ENCODE measurements around the gene CHD9.

CHD9 gene, protein sequence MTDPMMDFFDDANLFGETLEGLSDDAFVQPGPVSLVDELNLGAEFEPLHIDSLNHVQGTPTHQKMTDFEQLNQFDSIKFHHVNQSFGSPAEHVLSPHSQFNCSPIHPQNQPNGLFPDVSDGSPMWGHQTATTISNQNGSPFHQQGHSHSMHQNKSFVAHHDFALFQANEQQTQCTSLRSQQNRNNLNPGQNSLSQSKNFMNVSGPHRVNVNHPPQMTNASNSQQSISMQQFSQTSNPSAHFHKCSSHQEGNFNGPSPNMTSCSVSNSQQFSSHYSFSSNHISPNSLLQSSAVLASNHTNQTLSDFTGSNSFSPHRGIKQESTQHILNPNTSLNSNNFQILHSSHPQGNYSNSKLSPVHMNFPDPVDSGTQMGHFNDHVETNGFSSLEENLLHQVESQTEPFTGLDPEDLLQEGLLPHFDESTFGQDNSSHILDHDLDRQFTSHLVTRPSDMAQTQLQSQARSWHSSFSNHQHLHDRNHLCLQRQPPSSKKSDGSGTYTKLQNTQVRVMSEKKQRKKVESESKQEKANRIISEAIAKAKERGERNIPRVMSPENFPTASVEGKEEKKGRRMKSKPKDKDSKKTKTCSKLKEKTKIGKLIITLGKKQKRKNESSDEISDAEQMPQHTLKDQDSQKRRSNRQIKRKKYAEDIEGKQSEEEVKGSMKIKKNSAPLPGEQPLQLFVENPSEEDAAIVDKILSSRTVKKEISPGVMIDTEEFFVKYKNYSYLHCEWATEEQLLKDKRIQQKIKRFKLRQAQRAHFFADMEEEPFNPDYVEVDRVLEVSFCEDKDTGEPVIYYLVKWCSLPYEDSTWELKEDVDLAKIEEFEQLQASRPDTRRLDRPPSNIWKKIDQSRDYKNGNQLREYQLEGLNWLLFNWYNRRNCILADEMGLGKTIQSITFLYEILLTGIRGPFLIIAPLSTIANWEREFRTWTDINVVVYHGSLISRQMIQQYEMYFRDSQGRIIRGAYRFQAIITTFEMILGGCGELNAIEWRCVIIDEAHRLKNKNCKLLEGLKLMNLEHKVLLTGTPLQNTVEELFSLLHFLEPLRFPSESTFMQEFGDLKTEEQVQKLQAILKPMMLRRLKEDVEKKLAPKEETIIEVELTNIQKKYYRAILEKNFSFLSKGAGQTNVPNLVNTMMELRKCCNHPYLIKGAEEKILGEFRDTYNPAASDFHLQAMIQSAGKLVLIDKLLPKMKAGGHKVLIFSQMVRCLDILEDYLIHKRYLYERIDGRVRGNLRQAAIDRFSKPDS (N-terminal part only)

DNA sequence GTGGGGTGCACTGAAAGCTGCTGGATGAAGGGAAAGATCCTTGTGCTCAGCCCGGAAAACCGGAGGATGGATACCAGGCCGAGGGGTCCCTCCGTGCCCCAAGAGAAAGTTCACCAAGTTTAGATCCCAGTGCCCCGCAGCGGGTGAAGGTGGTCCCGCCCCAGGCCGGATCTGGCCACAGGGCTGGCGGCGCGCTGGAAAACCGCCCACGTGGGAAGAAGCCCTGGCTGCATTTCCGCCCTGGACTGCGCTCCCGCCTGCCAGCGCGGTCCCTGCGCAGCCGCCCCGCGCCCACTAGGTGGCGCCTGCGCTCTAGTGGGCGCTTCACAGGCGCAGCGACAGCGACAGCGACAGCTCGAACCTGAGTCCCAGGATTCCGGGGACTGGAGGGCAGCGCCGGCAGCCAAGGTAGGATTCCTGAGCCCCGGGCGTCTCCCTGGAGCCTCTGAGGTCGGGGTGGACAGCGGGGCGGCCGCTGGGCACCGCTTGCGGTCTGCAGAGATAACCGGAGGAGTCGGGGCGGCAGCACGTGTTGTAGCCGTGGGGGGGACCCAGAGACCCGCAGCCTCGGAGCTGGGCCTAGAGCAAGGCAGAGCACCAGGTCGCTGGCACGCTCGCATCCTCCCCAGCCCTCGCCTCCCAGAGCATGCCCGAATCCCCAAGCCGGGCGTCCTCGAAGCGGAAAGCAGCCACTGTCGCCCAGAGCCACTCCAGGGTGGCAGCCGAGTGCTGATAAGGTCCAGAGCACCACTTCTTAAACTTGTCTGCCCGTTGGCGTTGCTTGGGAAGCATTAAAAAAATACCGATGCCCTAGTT lies at the start of gene CHD9:
Gene CHD9, plus strand, starts transcription at position 322 of the 816 bp plus-strand sequence. CDS start 101,099 bp downstream, outside the sequence.
- ChIA-PET CTCF (interaction anchor here (0.8 to 1.7 kb wide), 7 partner anchors 11 to 221 kb away, joined by 3 to 7 read pairs (median 3); no protein-coding TSS in a partner anchor), POLR2A (interaction anchor here (0.6 to 3.0 kb wide), 4 partner anchors 45 to 228 kb away, joined by 3 to 13 read pairs (median 4); no protein-coding TSS in a partner anchor)
- DNase-seq (ENCODE audit: extremely low spot score): peak; percentile 92
- TF ChIP-seq ZNF384 (IDR thresholded peaks at IDR 0.05) (no peak), L3MBTL2 (conservative IDR thresholded peaks at IDR 0.05) (peak; percentile 75), HDGF (IDR thresholded peaks at IDR 0.05; ENCODE audit: borderline replicate concordance) (no peak)

DNA sequence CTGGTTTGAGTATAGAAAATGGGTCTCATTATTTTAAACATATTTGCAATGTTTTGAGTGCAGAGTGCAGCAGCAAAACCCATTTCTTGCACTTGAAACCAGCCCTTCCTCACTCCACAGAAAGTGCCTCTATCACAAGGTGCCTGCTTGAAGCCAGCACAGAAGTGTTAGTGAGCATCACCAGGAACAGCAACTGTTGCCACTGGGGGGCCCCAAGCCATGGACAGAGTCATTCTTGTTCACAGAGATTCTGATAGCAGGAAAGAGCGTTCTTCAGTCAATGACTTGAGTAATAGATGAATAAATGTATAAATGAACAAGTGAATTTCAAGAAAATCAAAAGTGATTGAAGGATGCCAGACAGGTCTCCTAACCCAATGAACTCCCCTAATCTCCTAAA lies 47.7 kb upstream of the CHD9 start:
- DNase-seq (ENCODE audit: extremely low spot score): no peak
- ChIA-PET CTCF (no interaction called here), POLR2A (no interaction called here)
- TF ChIP-seq ZNF384 (IDR thresholded peaks at IDR 0.05) (no peak), CTBP1 (IDR thresholded peaks at IDR 0.05; ENCODE audit: borderline replicate concordance) (no peak), FOXK2 (IDR thresholded peaks at IDR 0.05) (no peak), ELF4 (IDR thresholded peaks at IDR 0.05) (no peak), LEF1 (IDR thresholded peaks at IDR 0.05; ENCODE audit: borderline replicate concordance) (no peak), NFRKB (IDR thresholded peaks at IDR 0.05) (no peak), TARDBP (IDR thresholded peaks at IDR 0.05) (no peak)

DNA sequence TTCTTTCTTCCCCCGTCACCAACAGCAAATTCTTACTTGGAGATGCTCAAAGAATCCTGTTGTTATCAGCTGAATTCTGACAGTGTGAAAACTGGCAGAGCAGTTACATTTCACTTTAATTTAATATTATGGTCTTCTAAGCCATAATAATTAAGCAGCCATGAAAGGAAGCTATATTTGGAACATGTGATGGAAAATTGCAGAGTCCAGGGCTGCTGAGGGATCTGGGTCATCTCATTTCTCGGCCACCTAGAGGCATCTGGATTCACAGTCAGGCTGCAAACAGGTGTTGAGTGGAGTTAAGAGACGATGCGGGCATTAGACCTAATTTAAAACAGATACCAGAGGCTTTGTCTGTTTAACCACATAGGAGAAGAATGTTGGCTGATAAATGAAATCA lies 40.5 kb upstream of the CHD9 start:
- ChIA-PET CTCF (no interaction called here), POLR2A (no interaction called here)
- TF ChIP-seq NFRKB (IDR thresholded peaks at IDR 0.05) (no peak), FOXM1 (IDR thresholded peaks at IDR 0.05; ENCODE audit: borderline replicate concordance) (no peak), ELF4 (IDR thresholded peaks at IDR 0.05) (no peak), SP1 (IDR thresholded peaks at IDR 0.05) (no peak), CTBP1 (IDR thresholded peaks at IDR 0.05; ENCODE audit: borderline replicate concordance) (no peak), ZNF384 (IDR thresholded peaks at IDR 0.05) (no peak), HDGF (IDR thresholded peaks at IDR 0.05; ENCODE audit: borderline replicate concordance) (no peak), TARDBP (IDR thresholded peaks at IDR 0.05) (no peak), FOXK2 (IDR thresholded peaks at IDR 0.05) (no peak), FOXA1 (IDR thresholded peaks at IDR 0.05) (no peak), SUZ12 (IDR thresholded peaks at IDR 0.05) (no peak), ARNT (IDR thresholded peaks at IDR 0.05) (no peak), BHLHE40 (IDR thresholded peaks at IDR 0.05; ENCODE audit: borderline replicate concordance) (no peak), L3MBTL2 (conservative IDR thresholded peaks at IDR 0.05) (no peak), LEF1 (IDR thresholded peaks at IDR 0.05; ENCODE audit: borderline replicate concordance) (no peak)
- TF ChIP-seq, protein P1, sequence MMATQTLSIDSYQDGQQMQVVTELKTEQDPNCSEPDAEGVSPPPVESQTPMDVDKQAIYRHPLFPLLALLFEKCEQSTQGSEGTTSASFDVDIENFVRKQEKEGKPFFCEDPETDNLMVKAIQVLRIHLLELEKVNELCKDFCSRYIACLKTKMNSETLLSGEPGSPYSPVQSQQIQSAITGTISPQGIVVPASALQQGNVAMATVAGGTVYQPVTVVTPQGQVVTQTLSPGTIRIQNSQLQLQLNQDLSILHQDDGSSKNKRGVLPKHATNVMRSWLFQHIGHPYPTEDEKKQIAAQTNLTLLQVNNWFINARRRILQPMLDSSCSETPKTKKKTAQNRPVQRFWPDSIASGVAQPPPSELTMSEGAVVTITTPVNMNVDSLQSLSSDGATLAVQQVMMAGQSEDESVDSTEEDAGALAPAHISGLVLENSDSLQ (IDR thresholded peaks at IDR 0.05): no peak

DNA sequence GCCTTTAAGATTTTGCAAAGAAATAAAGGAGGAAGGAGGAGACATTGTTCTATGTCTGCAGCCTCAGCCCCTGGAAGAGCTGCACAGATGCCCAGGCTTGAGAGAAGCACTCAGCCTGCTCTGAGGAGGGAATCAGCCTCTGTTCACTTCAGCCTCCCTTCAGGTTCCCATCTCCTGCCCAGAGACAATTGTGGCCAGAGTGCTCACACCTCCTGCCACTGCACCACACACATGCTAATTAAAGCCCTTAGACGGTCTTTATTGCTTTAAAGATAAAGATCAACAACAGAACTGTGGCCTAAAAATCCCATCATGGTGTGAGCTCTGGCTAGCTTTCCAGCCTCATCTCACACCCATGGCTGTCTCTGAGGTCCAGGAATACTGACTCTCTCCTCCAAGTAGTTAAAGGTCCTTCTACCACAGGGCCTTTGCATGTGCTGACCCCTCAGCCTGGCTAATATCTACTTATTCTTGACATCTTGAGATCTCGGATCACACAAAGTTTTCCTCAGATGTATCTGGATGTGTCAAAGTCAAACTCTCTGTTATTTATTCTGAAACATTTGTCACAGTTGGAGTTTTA lies 35.9 kb upstream of the CHD9 start:
- TF ChIP-seq ARNT (IDR thresholded peaks at IDR 0.05) (no peak), L3MBTL2 (conservative IDR thresholded peaks at IDR 0.05) (no peak), FOXK2 (IDR thresholded peaks at IDR 0.05) (no peak), FOXM1 (IDR thresholded peaks at IDR 0.05; ENCODE audit: borderline replicate concordance) (no peak), BHLHE40 (IDR thresholded peaks at IDR 0.05; ENCODE audit: borderline replicate concordance) (no peak), NFRKB (IDR thresholded peaks at IDR 0.05) (no peak), LEF1 (IDR thresholded peaks at IDR 0.05; ENCODE audit: borderline replicate concordance) (no peak), ELF4 (IDR thresholded peaks at IDR 0.05) (no peak), TARDBP (IDR thresholded peaks at IDR 0.05) (no peak), SUZ12 (IDR thresholded peaks at IDR 0.05) (no peak), FOXA1 (IDR thresholded peaks at IDR 0.05) (no peak), CTBP1 (IDR thresholded peaks at IDR 0.05; ENCODE audit: borderline replicate concordance) (no peak), ZNF384 (IDR thresholded peaks at IDR 0.05) (no peak), HDGF (IDR thresholded peaks at IDR 0.05; ENCODE audit: borderline replicate concordance) (no peak), SP1 (IDR thresholded peaks at IDR 0.05) (no peak)
- TF ChIP-seq, protein P1 (IDR thresholded peaks at IDR 0.05): no peak
- DNase-seq (ENCODE audit: extremely low spot score): no peak
- ChIA-PET POLR2A (no interaction called here), CTCF (no interaction called here)

More for the DNA sequence above, 40.5 kb upstream of the CHD9 start:
- DNase-seq (ENCODE audit: extremely low spot score): no peak

DNA sequence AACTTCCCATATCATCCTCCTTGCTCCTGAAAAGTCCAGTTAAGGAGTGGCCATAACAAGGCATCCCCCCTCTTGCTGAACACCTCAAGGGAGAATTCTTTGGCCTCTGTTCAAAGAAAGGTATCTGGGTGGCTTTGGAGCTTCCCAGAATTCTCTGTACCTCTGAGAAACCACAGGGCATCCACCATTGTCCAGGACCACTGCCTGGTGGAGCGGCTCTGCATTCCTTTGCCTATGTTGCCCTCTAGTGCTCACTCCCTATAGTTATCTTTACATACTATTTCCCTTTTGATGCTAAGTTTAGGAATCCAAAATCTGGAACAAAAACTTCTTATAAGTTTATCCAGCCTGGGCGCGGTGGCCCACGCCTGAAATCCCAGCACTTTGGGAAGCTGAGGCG lies 32.4 kb upstream of the CHD9 start:
- ChIA-PET POLR2A (no interaction called here), CTCF (interaction anchor here (0.6 to 1.4 kb wide), 4 partner anchors 12 to 954 kb away, joined by 3 to 5 read pairs (median 4); no protein-coding TSS in a partner anchor)
- TF ChIP-seq FOXA1 (IDR thresholded peaks at IDR 0.05): no peak
- no peak for TF ChIP-seq CTBP1 (IDR thresholded peaks at IDR 0.05; ENCODE audit: borderline replicate concordance)
- TF ChIP-seq FOXM1 (IDR thresholded peaks at IDR 0.05; ENCODE audit: borderline replicate concordance): no peak
- TF ChIP-seq, protein P1 (IDR thresholded peaks at IDR 0.05): no peak
- TF ChIP-seq TARDBP (IDR thresholded peaks at IDR 0.05): no peak
- no peak for TF ChIP-seq ELF4 (IDR thresholded peaks at IDR 0.05)
- DNase-seq (ENCODE audit: extremely low spot score): peak; percentile 73
